ENCODE data around the gene SETD1A. TPM values are rescaled to one million over a fixed set of nuclear protein-coding genes. Genes with fewer than 3 reads are reported as not detected.

SETD1A gene
- total RNA-seq, 2 donors from 2014 or later = 23.8 to 25.0 TPM

GRCh38 chr16:30964574-30965226 is 7.1 kb downstream of the SETD1A start:
- TF ChIP-seq, protein P1, sequence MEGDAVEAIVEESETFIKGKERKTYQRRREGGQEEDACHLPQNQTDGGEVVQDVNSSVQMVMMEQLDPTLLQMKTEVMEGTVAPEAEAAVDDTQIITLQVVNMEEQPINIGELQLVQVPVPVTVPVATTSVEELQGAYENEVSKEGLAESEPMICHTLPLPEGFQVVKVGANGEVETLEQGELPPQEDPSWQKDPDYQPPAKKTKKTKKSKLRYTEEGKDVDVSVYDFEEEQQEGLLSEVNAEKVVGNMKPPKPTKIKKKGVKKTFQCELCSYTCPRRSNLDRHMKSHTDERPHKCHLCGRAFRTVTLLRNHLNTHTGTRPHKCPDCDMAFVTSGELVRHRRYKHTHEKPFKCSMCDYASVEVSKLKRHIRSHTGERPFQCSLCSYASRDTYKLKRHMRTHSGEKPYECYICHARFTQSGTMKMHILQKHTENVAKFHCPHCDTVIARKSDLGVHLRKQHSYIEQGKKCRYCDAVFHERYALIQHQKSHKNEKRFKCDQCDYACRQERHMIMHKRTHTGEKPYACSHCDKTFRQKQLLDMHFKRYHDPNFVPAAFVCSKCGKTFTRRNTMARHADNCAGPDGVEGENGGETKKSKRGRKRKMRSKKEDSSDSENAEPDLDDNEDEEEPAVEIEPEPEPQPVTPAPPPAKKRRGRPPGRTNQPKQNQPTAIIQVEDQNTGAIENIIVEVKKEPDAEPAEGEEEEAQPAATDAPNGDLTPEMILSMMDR (conservative IDR thresholded peaks at IDR 0.05) = no peak
- Mint-ChIP-seq H3K4me3 (no peak overlapping the region), H3K27ac (no peak overlapping the region), H3K36me3 (ENCODE audit: low read depth) (peaks cover 76% of the 10 kb centered on the region), H3K9me3 (no peaks in the 10 kb centered on the region), H3K4me1 (no peaks in the 10 kb centered on the region), H3K27me3 (ENCODE audit: insufficient read depth) (no peaks in the 10 kb centered on the region)
- no peak for DNase-seq
- H3K9me3 ChIP-seq (ENCODE audit: control insufficient read depth, low read length) = no peaks in the 10 kb centered on the region
- WGBS, 2 experiments (ENCODE audit: insufficient coverage in 1 of 2, insufficient read length in 1 of 2) = 94 to 98% methylated on average over 26 to 33 of the region's 33 CpGs
- H3K4me1 ChIP-seq (ENCODE audit: control insufficient read depth, insufficient read depth, low read length) = no peaks in the 10 kb centered on the region
- no peak overlapping the region for H3K27ac ChIP-seq (ENCODE audit: low read depth, low read length)
- H3K36me3 ChIP-seq (ENCODE audit: control insufficient read depth, insufficient read depth, low read length) = peaks cover 83% of the 10 kb centered on the region
- H3K9ac ChIP-seq (ENCODE audit: extremely low read depth, low read length, poor library complexity, severe bottlenecking) = no peak overlapping the region
- no peaks in the 10 kb centered on the region for H3K27me3 ChIP-seq (ENCODE audit: control insufficient read depth, insufficient read depth, low read length, poor library complexity, severe bottlenecking)
- no peak overlapping the region for H3K4me3 ChIP-seq (ENCODE audit: low read length)

GRCh38 chr16:30965436-30965835 is 7.9 kb downstream of the SETD1A start:
- 92% methylated on average over 14 of the region's 15 CpGs; no CpG with 5 or more reads in 1 of the 2 experiments for WGBS, 2 experiments (ENCODE audit: insufficient coverage in 1 of 2, insufficient read length in 1 of 2)
- H3K27me3 Mint-ChIP-seq (ENCODE audit: insufficient read depth) = no peaks in the 10 kb centered on the region
- H3K4me3 Mint-ChIP-seq = no peak overlapping the region
- Histone ChIP-seq H3K9me3 (ENCODE audit: control insufficient read depth, low read length) (no peaks in the 10 kb centered on the region), H3K27ac (ENCODE audit: low read depth, low read length) (no peak overlapping the region), H3K4me3 (ENCODE audit: low read length) (no peak overlapping the region), H3K9ac (ENCODE audit: extremely low read depth, low read length, poor library complexity, severe bottlenecking) (no peak overlapping the region), H3K4me1 (ENCODE audit: control insufficient read depth, insufficient read depth, low read length) (no peaks in the 10 kb centered on the region), H3K36me3 (ENCODE audit: control insufficient read depth, insufficient read depth, low read length) (peaks cover 81% of the 10 kb centered on the region), H3K27me3 (ENCODE audit: control insufficient read depth, insufficient read depth, low read length, poor library complexity, severe bottlenecking) (no peaks in the 10 kb centered on the region)
- no peak overlapping the region for H3K27ac Mint-ChIP-seq
- TF ChIP-seq, protein P1 (conservative IDR thresholded peaks at IDR 0.05) = no peak
- no peak for DNase-seq
- H3K36me3 Mint-ChIP-seq (ENCODE audit: low read depth) = peaks cover 72% of the 10 kb centered on the region
- no peaks in the 10 kb centered on the region for H3K9me3 Mint-ChIP-seq
- no peaks in the 10 kb centered on the region for H3K4me1 Mint-ChIP-seq

DNA sequence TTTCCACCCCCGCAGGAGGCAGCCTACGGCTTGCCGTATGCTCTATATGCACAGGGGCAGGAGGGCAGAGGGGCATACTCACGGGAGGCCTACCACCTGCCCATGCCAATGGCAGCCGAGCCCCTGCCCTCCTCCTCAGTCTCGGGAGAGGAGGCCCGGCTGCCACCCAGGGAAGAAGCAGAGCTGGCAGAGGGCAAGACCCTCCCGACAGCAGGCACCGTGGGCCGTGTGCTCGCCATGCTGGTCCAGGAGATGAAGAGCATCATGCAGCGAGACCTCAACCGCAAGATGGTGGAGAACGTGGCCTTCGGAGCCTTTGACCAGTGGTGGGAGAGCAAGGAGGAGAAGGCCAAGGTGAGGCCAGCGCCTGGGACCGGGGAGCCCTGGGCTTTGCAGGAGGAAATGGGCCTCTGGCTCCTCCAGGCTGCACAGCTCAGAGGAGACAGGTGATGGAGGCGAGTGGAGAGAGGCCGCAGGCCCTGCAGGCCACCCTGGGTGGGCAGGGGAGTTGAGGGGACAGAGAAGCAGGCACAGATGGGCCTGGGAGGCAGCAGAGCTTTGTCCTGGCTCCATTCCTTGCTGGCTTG is 8.6 kb downstream of the SETD1A start:
- Histone ChIP-seq H3K9ac (ENCODE audit: extremely low read depth, low read length, poor library complexity, severe bottlenecking) (no peak overlapping the region), H3K4me1 (ENCODE audit: control insufficient read depth, insufficient read depth, low read length) (no peaks in the 10 kb centered on the region), H3K9me3 (ENCODE audit: control insufficient read depth, low read length) (no peaks in the 10 kb centered on the region), H3K4me3 (ENCODE audit: low read length) (no peak overlapping the region), H3K27ac (ENCODE audit: low read depth, low read length) (no peak overlapping the region), H3K27me3 (ENCODE audit: control insufficient read depth, insufficient read depth, low read length, poor library complexity, severe bottlenecking) (no peaks in the 10 kb centered on the region), H3K36me3 (ENCODE audit: control insufficient read depth, insufficient read depth, low read length) (peaks cover 81% of the 10 kb centered on the region)
- H3K36me3 Mint-ChIP-seq (ENCODE audit: low read depth) = peaks cover 74% of the 10 kb centered on the region
- no peak overlapping the region for H3K27ac Mint-ChIP-seq
- H3K4me3 Mint-ChIP-seq = no peak overlapping the region
- no peaks in the 10 kb centered on the region for H3K27me3 Mint-ChIP-seq (ENCODE audit: insufficient read depth)
- no peak for DNase-seq
- TF ChIP-seq, protein P1 (conservative IDR thresholded peaks at IDR 0.05) = no peak
- no peaks in the 10 kb centered on the region for H3K4me1 Mint-ChIP-seq
- WGBS, 2 experiments (ENCODE audit: insufficient coverage in 1 of 2, insufficient read length in 1 of 2) = 95 to 96% methylated on average over 16 to 19 of the region's 19 CpGs
- H3K9me3 Mint-ChIP-seq = no peaks in the 10 kb centered on the region

Measured in endodermal cell (in vitro differentiated cells).